GM18870 (cell line): ENCODE results near the gene PGK1.
"Not testable (repeated sequence)": the region's sequence is repeated elsewhere in the genome, so short reads cannot be mapped to it uniquely, and the experiment has no call there.

Source experiments
- ATAC-seq: cut with Tn5 transposase; IDR thresholded peaks from one replicate; pipeline ENCODE4 v1.9.1; 2021; ENCODE audit warnings: moderate library complexity; ENCODE audit not compliant: unreplicated experiment

PGK1 gene

GRCh38 chrX:78111140-78111931, 7.3 kb downstream of the PGK1 start:
- no peak for ATAC-seq

- no peak for ATAC-seq
Measured at GRCh38 chrX:78116365-78116764, 12.3 kb downstream of the PGK1 start.

GRCh38 chrX:78116766-78117165, 12.7 kb downstream of the PGK1 start:
- ATAC-seq, result no peak

- ATAC-seq, result no peak
Measured at GRCh38 chrX:78118628-78119027, 14.6 kb downstream of the PGK1 start.

GRCh38 chrX:78119521-78120227, 15.6 kb downstream of the PGK1 start:
- no peak for ATAC-seq

GRCh38 chrX:78123190-78123589, 19.1 kb downstream of the PGK1 start:
- no peak for ATAC-seq

- ATAC-seq, result no peak
Measured at GRCh38 chrX:78124307-78124706, 20.3 kb downstream of the PGK1 start.

- ATAC-seq, result no peak
Measured at GRCh38 chrX:78125148-78125547, 21.1 kb downstream of the PGK1 start.

- not testable (repeated sequence) for ATAC-seq
Measured at GRCh38 chrX:78125781-78126180, 21.7 kb downstream of the PGK1 start.

- no peak for ATAC-seq
Measured at GRCh38 chrX:78129714-78130113, 25.7 kb downstream of the PGK1 start.

GRCh38 chrX:78130396-78130795, 26.3 kb downstream of the PGK1 start:
- no peak for ATAC-seq

GRCh38 chrX:78131117-78131516, 27.1 kb downstream of the PGK1 start:
- no peak for ATAC-seq

GRCh38 chrX:78133238-78133960, 29.4 kb downstream of the PGK1 start:
- no peak for ATAC-seq

- peak; percentile 87 for ATAC-seq
Measured at GRCh38 chrX:78139160-78140123, 35.4 kb downstream of the PGK1 start, which contains the start of gene TAF9B. TSS of gene TAF9B (minus strand) at chrX:78139650. CDS start at chrX:78139611, 39 bp downstream.

GRCh38 chrX:78140206-78140605, 36.2 kb downstream of the PGK1 start:
- ATAC-seq, result no peak

- not testable (repeated sequence) for ATAC-seq
Measured at GRCh38 chrX:78147002-78147540, 43.0 kb downstream of the PGK1 start.

- ATAC-seq, result not testable (repeated sequence)
Measured at GRCh38 chrX:78157373-78157772, 53.3 kb downstream of the PGK1 start.

GRCh38 chrX:78157846-78158245, 53.8 kb downstream of the PGK1 start:
- not testable (repeated sequence) for ATAC-seq

GRCh38 chrX:78160711-78161110, 56.7 kb downstream of the PGK1 start:
- ATAC-seq, result not testable (repeated sequence)

GRCh38 chrX:78163175-78163574, 59.1 kb downstream of the PGK1 start:
- ATAC-seq, result not testable (repeated sequence)
